GM19328 (cell line): ENCODE data around the gene GLI3.

ENCODE experiments used
- ATAC-seq: cut with Tn5 transposase; IDR thresholded peaks from one replicate; pipeline ENCODE4 v1.9.1; 2021; ENCODE audit warnings: mild to moderate bottlenecking, moderate library complexity; ENCODE audit not compliant: unreplicated experiment

The GLI3 gene

DNA sequence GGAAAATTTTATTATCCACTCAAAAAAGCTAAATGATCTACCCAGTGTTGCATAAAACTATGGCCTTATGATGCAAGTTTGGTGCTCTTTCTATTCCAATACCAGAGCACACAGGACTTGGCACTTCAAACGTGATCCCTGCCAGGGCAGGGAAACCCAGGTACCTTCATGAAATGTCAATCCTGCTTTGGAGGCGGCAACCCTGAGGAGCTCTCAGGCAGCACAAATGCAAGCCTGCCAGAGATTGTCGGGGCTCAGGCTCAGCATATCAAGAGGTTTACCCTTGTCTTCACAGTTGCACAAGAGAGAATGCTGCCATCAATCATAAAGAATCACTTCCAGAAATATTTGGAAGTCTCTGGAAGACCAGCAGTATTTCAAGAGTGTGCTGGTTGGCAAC, 151.5 kb downstream of the GLI3 start:
- ATAC-seq: no peak

DNA sequence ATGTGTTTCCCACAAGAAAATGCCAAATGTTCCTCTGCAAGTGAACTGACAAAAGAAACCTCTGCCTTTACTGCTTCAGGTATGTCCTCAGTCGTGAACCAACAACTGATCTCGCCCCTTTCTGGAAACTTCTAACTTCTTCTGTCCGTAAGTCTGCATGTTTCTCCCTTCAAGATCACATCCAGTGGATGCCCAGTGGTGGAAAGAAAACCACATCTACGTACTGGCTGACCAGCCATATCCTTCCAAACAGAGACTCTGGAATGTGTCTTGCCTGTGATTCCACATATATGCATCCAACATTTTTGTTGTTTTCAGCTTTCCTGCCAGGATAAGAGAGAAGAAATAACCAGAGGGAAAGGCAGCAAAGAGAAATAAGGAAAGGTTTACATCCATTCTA, 152.7 kb downstream of the GLI3 start:
- no peak for ATAC-seq

DNA sequence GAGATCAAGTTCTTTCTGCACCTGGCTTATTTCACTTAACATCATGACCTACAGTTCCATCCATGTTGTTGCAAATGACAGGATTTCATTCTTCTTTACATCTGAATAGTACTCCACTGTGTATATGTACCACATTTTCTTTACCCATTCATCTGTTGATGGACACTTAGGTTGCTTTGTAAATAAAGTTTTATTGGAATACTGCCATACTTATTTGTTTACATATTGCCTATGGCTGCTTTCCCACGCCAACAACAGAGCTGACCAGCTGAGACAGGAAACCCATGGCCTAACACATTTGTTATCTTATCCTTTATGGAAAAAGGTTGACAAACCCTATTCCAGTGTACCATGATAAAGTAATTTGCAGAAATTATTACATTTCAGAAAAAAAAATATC, 153.7 kb downstream of the GLI3 start:
- no peak for ATAC-seq

GRCh38 chr7:42082144-42082543, 154.9 kb downstream of the GLI3 start:
- no peak for ATAC-seq

- no peak for ATAC-seq
These were observed 155.3 kb downstream of the GLI3 start for GRCh38 chr7:42081671-42082070.

DNA sequence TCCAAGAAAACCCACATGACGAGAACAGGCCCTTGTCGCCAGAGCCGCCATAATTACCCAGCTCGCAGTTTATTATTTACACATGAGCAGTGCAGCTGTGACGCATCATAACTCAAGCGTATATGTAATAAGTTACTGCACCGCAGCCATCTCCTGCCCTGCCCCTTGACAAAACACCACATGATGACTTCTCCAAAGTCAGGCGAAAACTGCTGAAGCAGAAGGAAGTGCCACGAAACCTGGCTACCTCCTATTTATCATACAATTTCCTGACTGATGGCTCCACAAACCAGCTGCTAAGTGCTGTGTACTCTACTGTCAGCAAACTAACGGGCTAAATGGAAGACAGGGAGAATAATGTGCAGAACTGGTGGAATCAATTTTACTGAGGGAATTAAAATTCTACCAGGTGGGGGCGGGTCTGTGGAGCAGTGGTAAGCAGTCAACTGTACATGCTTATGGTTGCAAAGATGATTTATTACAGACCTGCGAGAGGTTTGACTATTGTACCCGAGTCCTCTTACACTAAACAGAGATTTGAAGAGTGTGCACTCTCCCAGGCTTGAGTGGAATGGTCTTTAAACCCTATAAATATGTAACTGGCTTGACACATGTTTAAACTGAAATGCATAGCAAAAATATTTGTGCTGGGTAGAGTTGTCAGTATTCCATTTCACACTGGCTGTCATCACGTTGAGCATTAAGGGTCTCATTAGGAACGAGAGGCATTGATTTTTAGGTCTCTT, 156.0 kb downstream of the GLI3 start:
- no peak for ATAC-seq

GRCh38 chr7:42077271-42078135, 159.5 kb downstream of the GLI3 start:
- no peak for ATAC-seq

DNA sequence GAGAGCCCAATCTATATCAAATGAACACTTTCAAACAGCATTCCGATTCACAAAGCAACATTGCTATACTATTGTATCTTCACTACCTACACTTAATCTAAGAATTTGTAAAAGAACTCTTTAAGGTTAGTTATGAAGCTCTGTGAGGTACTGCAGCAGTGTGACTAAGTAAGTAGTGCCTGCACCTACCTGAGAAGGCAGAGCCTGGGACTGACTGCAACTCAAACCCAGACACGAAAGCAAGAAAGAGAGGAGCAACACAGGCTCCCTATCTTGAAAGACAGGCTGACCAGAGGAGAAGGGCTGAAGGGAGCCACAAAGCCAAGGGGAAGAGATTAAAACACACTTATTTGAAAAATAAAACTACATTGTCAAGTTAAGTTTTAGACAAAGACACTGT, 160.1 kb downstream of the GLI3 start:
- ATAC-seq: no peak

- ATAC-seq: no peak
These were observed 161.6 kb downstream of the GLI3 start for GRCh38 chr7:42075418-42075817.

- ATAC-seq: no peak
These were observed 162.9 kb downstream of the GLI3 start for GRCh38 chr7:42074076-42074475.

- no peak for ATAC-seq
These were observed 165.4 kb downstream of the GLI3 start for GRCh38 chr7:42071372-42072261.

- no peak for ATAC-seq
These were observed 166.9 kb downstream of the GLI3 start for GRCh38 chr7:42070068-42070467.

GRCh38 chr7:42069590-42069989, 167.4 kb downstream of the GLI3 start:
- no peak for ATAC-seq

GRCh38 chr7:42068554-42069280, 168.3 kb downstream of the GLI3 start:
- ATAC-seq: no peak

DNA sequence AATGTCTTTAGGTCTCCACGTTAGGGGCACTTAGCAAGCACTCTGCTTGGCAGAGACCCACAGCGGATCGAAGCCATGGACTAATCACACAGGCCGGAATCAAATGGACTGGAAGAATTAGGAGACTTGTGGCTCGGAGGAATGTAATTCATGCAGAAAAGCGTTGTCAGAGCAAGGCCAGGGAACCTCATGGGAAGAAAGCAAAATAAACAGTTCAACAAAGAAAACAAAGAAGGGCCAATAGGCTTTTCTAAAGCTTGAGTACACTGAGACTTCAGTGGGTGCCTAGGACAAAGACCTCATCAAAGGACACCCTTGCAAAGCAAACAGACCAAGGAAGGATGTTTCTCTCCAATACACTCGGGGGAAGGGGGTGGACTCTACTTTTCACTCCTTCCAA, 171.1 kb downstream of the GLI3 start:
- no peak for ATAC-seq

- no peak for ATAC-seq
These were observed 172.0 kb downstream of the GLI3 start for GRCh38 chr7:42065015-42065414.

GRCh38 chr7:42064534-42064933, 172.5 kb downstream of the GLI3 start:
- ATAC-seq: no peak

DNA sequence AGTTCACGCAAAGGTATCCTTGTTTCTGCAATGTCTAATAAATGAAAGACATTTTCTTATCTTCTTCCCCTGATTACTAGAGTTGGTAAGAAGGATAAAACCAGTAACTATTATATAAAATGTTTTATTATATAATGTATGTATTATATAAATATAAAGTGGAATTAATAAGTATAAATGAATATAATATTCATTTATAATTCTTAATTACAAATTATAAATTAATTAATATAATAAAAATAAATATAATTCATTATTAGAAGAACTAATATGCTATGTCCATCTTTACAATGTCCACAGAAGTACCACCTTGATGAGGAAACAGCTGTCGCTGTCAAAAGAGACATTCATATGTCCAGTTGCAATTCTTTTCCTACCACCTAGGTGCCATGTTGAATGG, 177.7 kb downstream of the GLI3 start:
- ATAC-seq: no peak

- ATAC-seq: no peak
These were observed 179.7 kb downstream of the GLI3 start for GRCh38 chr7:42057331-42057730.

DNA sequence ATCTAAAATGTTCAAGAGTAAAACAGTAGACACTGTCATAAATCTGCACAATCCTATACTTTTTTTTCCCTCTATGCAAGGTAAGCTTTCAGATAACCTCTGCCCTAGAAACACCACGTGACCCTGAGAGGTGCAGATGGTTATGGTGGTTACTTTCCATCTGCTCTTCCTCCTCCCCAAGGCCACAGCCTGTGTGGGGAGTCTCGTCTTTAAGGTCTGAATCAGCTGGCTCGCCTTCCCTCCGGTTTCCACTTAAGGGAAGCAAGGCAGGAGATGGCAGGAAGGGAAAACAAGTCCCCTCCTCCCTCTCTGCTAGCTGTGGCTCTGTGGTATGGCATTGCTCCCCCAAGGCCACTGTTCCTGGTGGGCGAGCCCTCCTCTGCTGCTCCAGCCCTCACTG, 181.8 kb downstream of the GLI3 start:
- no peak for ATAC-seq

DNA sequence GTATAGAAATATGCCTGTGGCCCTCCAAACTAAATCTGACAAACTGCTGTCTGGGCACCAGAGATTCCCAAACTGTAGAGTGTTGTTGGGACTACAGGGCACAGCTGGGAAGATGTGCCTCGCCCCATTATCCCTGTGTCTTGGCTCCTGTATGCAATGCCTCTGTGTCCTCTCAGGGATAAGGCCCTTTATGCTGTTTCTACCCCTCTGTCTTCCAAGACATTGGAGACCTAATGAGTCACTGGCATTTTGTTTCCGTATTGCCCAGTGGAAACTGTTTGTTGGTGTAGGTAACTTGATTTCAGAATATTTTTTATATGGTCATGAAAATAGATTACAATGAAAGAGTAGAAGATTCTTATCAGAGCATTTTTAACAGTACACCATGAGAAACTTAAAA, 183.2 kb downstream of the GLI3 start:
- ATAC-seq: no peak
